ENCODE measurements around the gene KLHDC4.

KLHDC4 gene

DNA sequence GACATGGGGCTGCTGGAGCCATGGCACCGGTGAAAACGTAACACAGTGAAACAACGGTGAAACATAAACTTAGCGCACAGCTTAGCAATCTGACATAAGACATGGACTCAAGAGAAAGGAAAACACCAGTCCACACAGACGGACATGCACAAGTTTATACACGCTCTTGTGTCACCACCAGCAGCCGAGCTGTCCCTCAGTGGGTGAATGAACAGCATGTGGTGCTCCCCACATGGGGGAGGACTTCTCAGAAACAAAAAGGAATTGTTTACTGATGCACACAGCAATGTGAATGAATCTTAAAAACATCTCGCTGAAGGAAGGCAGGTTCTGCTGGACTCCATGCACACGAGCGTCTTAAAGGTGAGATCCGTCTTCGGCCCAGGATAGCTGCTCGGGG, 34.2 kb downstream of the KLHDC4 start:
- Histone ChIP-seq H3K23ac (ENCODE audit: low read length in 2 of 2) (no peak overlapping the region), H3K27me3 (ENCODE audit: control insufficient read depth in 1 of 2, insufficient read depth in 1 of 2, low read length in 2 of 2) (no peaks in the 10 kb centered on the region), H3K4me3 (ENCODE audit: insufficient read depth in 1 of 2, low read depth in 1 of 2, low read length in 2 of 2) (no peak overlapping the region), H3K4me1 (ENCODE audit: control insufficient read depth, insufficient read depth, low read depth, low read length) (peaks cover 7% of the 10 kb centered on the region), H4K8ac (ENCODE audit: low read length) (no peak overlapping the region), H4K91ac (ENCODE audit: low read length) (no peak overlapping the region), H3K79me1 (replicated peaks; ENCODE audit: low read length, poor library complexity, severe bottlenecking) (peaks cover 23% of the 10 kb centered on the region), H2AFZ (ENCODE audit: low read depth, low read length) (no peak overlapping the region), H3K36me3 (ENCODE audit: control insufficient read depth in 1 of 2, insufficient read depth in 2 of 2, low read depth in 1 of 2, low read length in 2 of 2) (peaks cover 26 to 35% of the 10 kb centered on the region in 2 experiments), H3K27ac (ENCODE audit: low read length, poor library complexity, severe bottlenecking) (no peak overlapping the region), H3K9me3 (ENCODE audit: control insufficient read depth, low read length) (no peaks in the 10 kb centered on the region), H2BK12ac (ENCODE audit: low read length in 2 of 2) (no peak overlapping the region), H3K4ac (ENCODE audit: low read depth in 1 of 2, low read length in 2 of 2) (no peak overlapping the region), H2BK120ac (ENCODE audit: low read depth, low read length) (no peak overlapping the region), H3K14ac (ENCODE audit: low read length in 2 of 2) (no peak overlapping the region), H3K4me2 (ENCODE audit: low read length, poor library complexity, severe bottlenecking) (no peak overlapping the region), H3K18ac (ENCODE audit: low read depth in 1 of 2, low read length in 2 of 2) (no peak overlapping the region), H3K9ac (ENCODE audit: low read length) (no peak overlapping the region), H2BK5ac (ENCODE audit: low read depth, low read length, poor library complexity, severe bottlenecking) (no peak overlapping the region), H2BK15ac (ENCODE audit: low read depth, poor library complexity, severe bottlenecking) (no peak overlapping the region), H2AK5ac (ENCODE audit: low read length, severe bottlenecking) (no peak overlapping the region)
- DNase-seq: no peak
- WGBS: 98% methylated on average over 13 of the region's 13 CpGs

GRCh38 chr16:87729266-87729954, 36.4 kb downstream of the KLHDC4 start:
- peak overlapping the region; percentile 9 for H4K8ac ChIP-seq (ENCODE audit: low read length)
- WGBS: 94% methylated on average over 17 of the region's 17 CpGs
- no peak overlapping the region for H2BK120ac ChIP-seq (ENCODE audit: low read depth, low read length)
- H3K4me3 ChIP-seq (ENCODE audit: insufficient read depth in 1 of 2, low read depth in 1 of 2, low read length in 2 of 2): no peak overlapping the region
- no peak overlapping the region for H3K27ac ChIP-seq (ENCODE audit: low read length, poor library complexity, severe bottlenecking)
- H2BK5ac ChIP-seq (ENCODE audit: low read depth, low read length, poor library complexity, severe bottlenecking): no peak overlapping the region
- H2BK15ac ChIP-seq (ENCODE audit: low read depth, poor library complexity, severe bottlenecking): no peak overlapping the region
- H3K4ac ChIP-seq (ENCODE audit: low read depth in 1 of 2, low read length in 2 of 2): no peak overlapping the region
- peaks cover 20 to 41% of the 10 kb centered on the region in 2 experiments for H3K36me3 ChIP-seq (ENCODE audit: control insufficient read depth in 1 of 2, insufficient read depth in 2 of 2, low read depth in 1 of 2, low read length in 2 of 2)
- no peak overlapping the region for H2AFZ ChIP-seq (ENCODE audit: low read depth, low read length)
- H2BK12ac ChIP-seq (ENCODE audit: low read length in 2 of 2): no peak overlapping the region
- H4K91ac ChIP-seq (ENCODE audit: low read length): no peak overlapping the region
- H3K27me3 ChIP-seq (ENCODE audit: control insufficient read depth in 1 of 2, insufficient read depth in 1 of 2, low read length in 2 of 2): no peaks in the 10 kb centered on the region
- no peak for DNase-seq
- no peak overlapping the region for H3K18ac ChIP-seq (ENCODE audit: low read depth in 1 of 2, low read length in 2 of 2)
- no peak overlapping the region for H3K23ac ChIP-seq (ENCODE audit: low read length in 2 of 2)
- H3K4me2 ChIP-seq (ENCODE audit: low read length, poor library complexity, severe bottlenecking): no peak overlapping the region
- H3K14ac ChIP-seq (ENCODE audit: low read length in 2 of 2): no peak overlapping the region
- no peaks in the 10 kb centered on the region for H3K9me3 ChIP-seq (ENCODE audit: control insufficient read depth, low read length)
- peaks cover 18% of the 10 kb centered on the region for H3K79me1 ChIP-seq (replicated peaks; ENCODE audit: low read length, poor library complexity, severe bottlenecking)
- H3K4me1 ChIP-seq (ENCODE audit: control insufficient read depth, insufficient read depth, low read depth, low read length): peaks cover 10% of the 10 kb centered on the region
- H2AK5ac ChIP-seq (ENCODE audit: low read length, severe bottlenecking): no peak overlapping the region
- no peak overlapping the region for H3K9ac ChIP-seq (ENCODE audit: low read length)

GRCh38 chr16:87728026-87728425, 37.8 kb downstream of the KLHDC4 start:
- Histone ChIP-seq H3K14ac (ENCODE audit: low read length in 2 of 2) (no peak overlapping the region), H3K36me3 (ENCODE audit: control insufficient read depth in 1 of 2, insufficient read depth in 2 of 2, low read depth in 1 of 2, low read length in 2 of 2) (peaks cover 20 to 37% of the 10 kb centered on the region in 2 experiments), H2BK5ac (ENCODE audit: low read depth, low read length, poor library complexity, severe bottlenecking) (no peak overlapping the region), H2AFZ (ENCODE audit: low read depth, low read length) (no peak overlapping the region), H3K79me1 (replicated peaks; ENCODE audit: low read length, poor library complexity, severe bottlenecking) (peaks cover 11% of the 10 kb centered on the region), H2AK5ac (ENCODE audit: low read length, severe bottlenecking) (no peak overlapping the region), H2BK15ac (ENCODE audit: low read depth, poor library complexity, severe bottlenecking) (no peak overlapping the region), H4K8ac (ENCODE audit: low read length) (no peak overlapping the region), H3K9me3 (ENCODE audit: control insufficient read depth, low read length) (no peaks in the 10 kb centered on the region), H3K4me1 (ENCODE audit: control insufficient read depth, insufficient read depth, low read depth, low read length) (peaks cover 14% of the 10 kb centered on the region), H3K27ac (ENCODE audit: low read length, poor library complexity, severe bottlenecking) (no peak overlapping the region), H2BK120ac (ENCODE audit: low read depth, low read length) (no peak overlapping the region), H3K4me2 (ENCODE audit: low read length, poor library complexity, severe bottlenecking) (no peak overlapping the region), H2BK12ac (ENCODE audit: low read length in 2 of 2) (no peak overlapping the region), H3K18ac (ENCODE audit: low read depth in 1 of 2, low read length in 2 of 2) (no peak overlapping the region), H3K27me3 (ENCODE audit: control insufficient read depth in 1 of 2, insufficient read depth in 1 of 2, low read length in 2 of 2) (no peaks in the 10 kb centered on the region), H3K23ac (ENCODE audit: low read length in 2 of 2) (no peak overlapping the region), H3K4me3 (ENCODE audit: insufficient read depth in 1 of 2, low read depth in 1 of 2, low read length in 2 of 2) (no peak overlapping the region), H3K4ac (ENCODE audit: low read depth in 1 of 2, low read length in 2 of 2) (no peak overlapping the region), H4K91ac (ENCODE audit: low read length) (no peak overlapping the region), H3K9ac (ENCODE audit: low read length) (no peak overlapping the region)
- peak; percentile 26 for DNase-seq
- 74% methylated on average over 8 of the region's 12 CpGs for WGBS

GRCh38 chr16:87727346-87727745, 38.4 kb downstream of the KLHDC4 start:
- DNase-seq: no peak

More at GRCh38 chr16:87727346-87727745, 38.4 kb downstream of the KLHDC4 start:
- Histone ChIP-seq H3K9ac (ENCODE audit: low read length) (no peak overlapping the region), H2BK12ac (ENCODE audit: low read length in 2 of 2) (no peak overlapping the region), H4K8ac (ENCODE audit: low read length) (no peak overlapping the region), H3K4me1 (ENCODE audit: control insufficient read depth, insufficient read depth, low read depth, low read length) (peaks cover 21% of the 10 kb centered on the region), H2BK120ac (ENCODE audit: low read depth, low read length) (no peak overlapping the region), H2AK5ac (ENCODE audit: low read length, severe bottlenecking) (peak overlapping the region; percentile 49), H2BK5ac (ENCODE audit: low read depth, low read length, poor library complexity, severe bottlenecking) (no peak overlapping the region), H3K4ac (ENCODE audit: low read depth in 1 of 2, low read length in 2 of 2) (no peak overlapping the region), H3K9me3 (ENCODE audit: control insufficient read depth, low read length) (no peaks in the 10 kb centered on the region), H3K36me3 (ENCODE audit: control insufficient read depth in 1 of 2, insufficient read depth in 2 of 2, low read depth in 1 of 2, low read length in 2 of 2) (peaks cover 21 to 42% of the 10 kb centered on the region in 2 experiments), H3K27ac (ENCODE audit: low read length, poor library complexity, severe bottlenecking) (no peak overlapping the region), H3K4me2 (ENCODE audit: low read length, poor library complexity, severe bottlenecking) (no peak overlapping the region), H3K18ac (ENCODE audit: low read depth in 1 of 2, low read length in 2 of 2) (no peak overlapping the region), H3K23ac (ENCODE audit: low read length in 2 of 2) (no peak overlapping the region), H3K27me3 (ENCODE audit: control insufficient read depth in 1 of 2, insufficient read depth in 1 of 2, low read length in 2 of 2) (no peaks in the 10 kb centered on the region), H3K14ac (ENCODE audit: low read length in 2 of 2) (no peak overlapping the region), H3K79me1 (replicated peaks; ENCODE audit: low read length, poor library complexity, severe bottlenecking) (peaks cover 13% of the 10 kb centered on the region), H2AFZ (ENCODE audit: low read depth, low read length) (no peak overlapping the region), H3K4me3 (ENCODE audit: insufficient read depth in 1 of 2, low read depth in 1 of 2, low read length in 2 of 2) (no peak overlapping the region), H4K91ac (ENCODE audit: low read length) (no peak overlapping the region), H2BK15ac (ENCODE audit: low read depth, poor library complexity, severe bottlenecking) (no peak overlapping the region)
- WGBS: 97% methylated on average over 16 of the region's 16 CpGs
